Measurements from ENCODE around the gene FGD4. TPM values are rescaled to one million over a fixed set of nuclear protein-coding genes. Genes with fewer than 3 reads are reported as not detected.
A peak's percentile ranks its signal among the peaks of the same experiment; 100 is the strongest.
"Not testable (repeated sequence)": the region's sequence is repeated elsewhere in the genome, so short reads cannot be mapped to it uniquely, and the experiment has no call there.

FGD4 gene
- total RNA-seq, 1 experiment from 2014 or later = 2.2 TPM

GRCh38 chr12:32560520-32560919 is 161.2 kb downstream of the FGD4 start:
- no peak for DNase-seq (ENCODE audit: low spot score)

DNA sequence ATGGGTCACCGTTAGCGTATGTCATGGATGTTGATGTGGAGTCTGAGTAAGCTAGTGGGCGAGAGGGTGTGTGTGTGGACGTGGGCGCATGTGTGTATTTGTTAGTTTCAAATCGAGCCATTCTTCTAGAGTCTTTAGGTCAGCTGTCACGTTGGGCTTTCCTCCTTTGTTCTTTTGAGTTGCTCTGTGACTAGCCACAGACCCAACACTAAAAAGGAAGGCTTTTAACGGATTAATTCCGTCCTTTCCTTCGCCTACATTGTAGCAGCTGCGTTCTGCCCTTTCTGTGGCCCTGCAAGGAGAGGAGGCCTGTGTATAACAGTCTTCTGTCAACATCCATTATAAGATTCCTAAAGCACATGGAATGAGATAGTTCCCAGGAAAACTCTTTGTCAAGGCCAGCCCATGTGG is 162.6 kb downstream of the FGD4 start:
- no peak for DNase-seq (ENCODE audit: low spot score)

GRCh38 chr12:32562413-32562812 is 163.1 kb downstream of the FGD4 start:
- not testable (repeated sequence) for DNase-seq (ENCODE audit: low spot score)

DNA sequence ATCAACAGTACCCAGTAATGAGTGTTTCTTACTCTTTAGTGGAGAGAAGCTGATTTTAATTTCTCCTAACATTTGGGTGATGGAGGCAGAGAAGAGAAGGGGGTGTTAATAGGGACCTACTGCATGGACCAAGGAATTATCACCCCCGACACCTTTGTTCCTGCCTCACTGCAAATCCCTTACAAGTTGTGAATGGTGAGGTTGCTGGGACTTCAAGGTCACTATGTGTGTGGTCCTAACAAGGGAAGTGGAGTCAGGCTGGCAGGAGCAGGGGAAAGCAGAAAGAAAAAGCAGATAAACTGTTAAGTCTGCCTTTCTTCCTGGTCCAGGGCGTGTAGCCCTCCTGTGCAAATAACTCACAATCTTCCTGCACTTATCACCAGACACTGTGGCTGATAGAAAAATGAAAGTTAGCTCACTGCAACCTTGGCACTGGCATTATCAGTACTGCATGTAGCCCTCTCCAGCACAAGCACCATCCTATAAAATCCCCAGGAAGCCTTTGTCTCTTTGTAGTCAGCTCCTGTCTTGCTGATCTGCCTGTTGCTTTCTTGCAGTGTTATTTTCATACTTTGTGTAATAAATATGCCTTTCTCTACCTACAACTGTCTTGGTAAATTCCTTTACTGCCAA is 167.4 kb downstream of the FGD4 start:
- no peak for DNase-seq (ENCODE audit: low spot score)

- no peak for DNase-seq (ENCODE audit: low spot score)
Observed at GRCh38 chr12:32567296-32567674, 167.9 kb downstream of the FGD4 start.

DNA sequence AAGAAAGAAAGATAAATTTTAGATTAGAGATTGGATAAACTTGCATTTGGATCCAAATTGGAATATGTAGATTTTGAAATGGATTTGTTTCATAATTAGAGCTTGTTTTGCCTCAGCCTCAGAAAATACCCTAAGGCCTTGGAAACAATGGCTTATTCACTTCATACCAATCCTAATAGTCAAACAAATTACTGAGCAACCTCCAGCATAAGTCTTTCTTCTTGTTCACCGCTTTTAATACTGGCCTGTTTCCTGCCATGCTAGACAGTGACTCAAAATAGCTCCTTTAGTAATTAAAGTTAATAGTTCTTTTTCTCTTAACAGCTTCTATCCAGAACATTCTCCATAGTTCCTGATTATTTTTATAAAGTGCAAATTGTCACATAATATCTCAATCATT is 168.9 kb downstream of the FGD4 start:
- DNase-seq (ENCODE audit: low spot score) = peak; percentile 16

DNA sequence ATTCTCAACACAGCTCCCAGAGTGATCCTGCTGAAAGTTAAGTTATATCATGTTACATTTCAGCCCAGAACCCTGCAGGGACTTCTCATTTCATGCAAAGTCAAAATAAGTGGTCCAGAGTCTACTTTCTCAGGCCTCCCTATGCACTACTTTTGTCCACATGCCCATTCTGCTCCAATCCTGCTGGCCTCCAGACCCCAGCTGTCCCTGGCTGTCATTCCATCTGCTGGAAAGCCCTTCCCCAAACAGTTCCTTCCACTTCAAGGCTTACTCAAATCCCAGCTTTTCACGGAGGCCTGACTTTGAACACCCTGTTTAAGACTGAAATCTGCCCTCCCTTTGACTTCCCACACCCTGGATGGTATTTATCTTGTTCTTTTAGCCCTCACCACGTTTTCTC is 169.9 kb downstream of the FGD4 start:
- DNase-seq (ENCODE audit: low spot score) = no peak

DNA sequence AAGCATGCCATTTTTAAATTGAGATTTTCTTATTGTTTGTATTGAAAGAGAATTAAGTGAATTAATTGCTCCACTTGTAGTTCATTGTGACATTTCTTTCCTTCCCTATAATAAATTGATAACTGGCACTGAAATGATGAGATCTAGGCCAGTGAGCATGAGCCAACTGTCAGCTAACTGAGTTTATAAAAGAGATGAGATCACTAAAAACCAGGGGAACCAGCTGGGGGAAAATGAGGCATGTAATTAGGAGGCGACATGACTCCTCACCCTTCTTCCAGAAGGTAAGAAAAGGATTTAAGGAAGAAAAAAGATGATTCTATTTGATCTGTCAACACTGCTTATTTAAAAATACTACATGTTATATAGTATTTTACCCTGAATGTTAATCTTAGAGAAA is 175.2 kb downstream of the FGD4 start:
- no peak for DNase-seq (ENCODE audit: low spot score)

GRCh38 chr12:32577328-32577727 is 178.0 kb downstream of the FGD4 start:
- no peak for DNase-seq (ENCODE audit: low spot score)

GRCh38 chr12:32583534-32583933 is 184.2 kb downstream of the FGD4 start:
- no peak for DNase-seq (ENCODE audit: low spot score)

GRCh38 chr12:32585680-32586079 is 186.3 kb downstream of the FGD4 start:
- no peak for DNase-seq (ENCODE audit: low spot score)

DNA sequence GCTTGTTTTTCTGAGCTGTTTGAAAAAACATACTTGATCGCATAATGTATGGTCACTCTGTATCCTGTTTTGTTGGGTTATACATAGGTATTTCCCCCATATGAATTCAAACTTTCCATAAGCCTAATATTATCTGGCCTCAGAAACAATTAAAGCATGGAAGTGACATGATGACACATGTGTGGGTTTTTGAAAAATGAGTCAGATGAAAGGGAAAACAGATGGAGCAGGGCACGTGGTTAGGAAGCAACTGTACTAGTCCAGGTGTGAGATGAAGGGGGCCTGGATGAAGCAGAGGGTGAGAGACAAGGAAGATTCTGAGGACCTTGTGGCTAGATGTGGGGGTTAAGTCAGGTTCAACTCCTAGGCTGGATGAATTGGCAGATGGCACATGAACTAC is 187.0 kb downstream of the FGD4 start:
- peak; percentile 11 for DNase-seq (ENCODE audit: low spot score)

DNA sequence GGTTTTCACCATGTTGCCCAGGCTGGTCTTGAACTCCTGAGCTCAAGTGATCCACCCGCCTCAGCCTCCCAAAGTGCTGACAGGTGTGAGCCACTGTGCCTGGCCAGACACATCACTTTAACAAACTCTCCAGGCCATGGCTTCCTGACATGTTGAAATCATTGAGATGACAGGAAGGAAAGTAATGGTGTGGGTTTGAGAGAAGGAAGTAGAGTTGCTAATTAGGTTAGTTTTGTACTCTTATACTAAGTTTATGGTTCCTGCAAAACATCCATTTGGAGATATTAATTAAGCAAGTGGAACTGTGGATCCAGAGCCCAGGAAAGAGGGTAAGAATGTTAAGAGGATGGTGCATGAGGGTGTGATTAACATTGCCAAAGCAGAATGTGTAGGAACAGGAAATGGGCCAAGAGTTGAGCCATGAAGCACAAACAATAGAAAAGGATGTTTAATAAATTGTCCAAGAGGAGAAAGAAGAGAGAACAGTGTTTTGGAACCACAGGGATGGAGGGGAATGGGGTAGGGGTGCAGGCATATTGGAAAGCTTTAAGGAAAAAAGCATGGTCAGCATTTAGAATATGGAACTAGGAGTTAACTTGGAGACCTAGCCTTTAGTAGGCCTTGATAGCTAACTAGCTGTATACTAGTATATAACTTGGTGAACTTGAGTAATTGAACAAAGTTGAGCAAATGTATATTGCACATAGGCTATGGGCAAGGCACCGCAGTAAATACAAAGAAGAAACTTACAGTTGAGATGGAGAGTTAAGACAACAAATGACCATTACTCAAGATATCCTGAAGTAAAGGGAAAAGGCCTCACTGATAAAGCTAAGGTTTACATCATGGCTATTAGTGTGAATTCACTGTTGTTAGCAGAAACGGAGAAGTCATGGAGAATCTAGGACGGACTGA is 188.5 kb downstream of the FGD4 start:
- DNase-seq (ENCODE audit: low spot score) = no peak

GRCh38 chr12:32588604-32589003 is 189.2 kb downstream of the FGD4 start:
- DNase-seq (ENCODE audit: low spot score) = no peak

DNA sequence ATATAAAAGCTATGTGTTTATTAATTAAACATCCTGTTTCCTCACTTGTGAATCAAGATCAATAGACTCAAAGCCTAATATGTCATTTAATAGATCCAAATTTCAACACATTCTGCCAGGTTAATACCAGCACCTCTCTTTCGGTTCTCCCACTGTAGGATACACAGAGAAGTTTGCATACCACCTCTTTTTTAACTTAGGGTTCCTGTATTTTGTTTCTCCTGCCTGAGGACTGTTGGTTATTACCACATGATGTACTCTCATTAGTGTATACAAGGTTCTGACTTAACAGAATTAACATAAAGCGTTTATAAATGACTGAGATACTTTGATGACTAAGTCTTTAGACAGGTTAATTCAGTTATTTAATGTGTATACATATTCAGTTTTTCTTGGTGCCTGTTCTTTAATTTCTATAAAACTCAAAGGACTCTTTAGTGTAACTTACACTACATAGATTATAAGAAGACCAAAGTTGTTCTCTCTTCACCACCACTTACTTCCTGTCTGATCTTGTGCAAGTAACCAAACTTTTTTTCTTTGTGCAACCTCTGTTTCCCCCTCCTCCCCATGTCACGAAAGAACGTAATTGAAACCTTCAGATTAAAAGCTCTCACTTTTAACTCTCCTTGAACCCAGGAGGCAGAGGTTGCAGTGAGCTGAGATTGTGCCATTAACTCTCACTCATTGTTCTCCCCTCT is 190.0 kb downstream of the FGD4 start:
- no peak for DNase-seq (ENCODE audit: low spot score)

GRCh38 chr12:32595251-32595650 is 195.9 kb downstream of the FGD4 start:
- DNase-seq (ENCODE audit: low spot score) = peak; percentile 73

- DNase-seq (ENCODE audit: low spot score) = no peak
Observed at GRCh38 chr12:32596030-32596429, 196.7 kb downstream of the FGD4 start.

DNA sequence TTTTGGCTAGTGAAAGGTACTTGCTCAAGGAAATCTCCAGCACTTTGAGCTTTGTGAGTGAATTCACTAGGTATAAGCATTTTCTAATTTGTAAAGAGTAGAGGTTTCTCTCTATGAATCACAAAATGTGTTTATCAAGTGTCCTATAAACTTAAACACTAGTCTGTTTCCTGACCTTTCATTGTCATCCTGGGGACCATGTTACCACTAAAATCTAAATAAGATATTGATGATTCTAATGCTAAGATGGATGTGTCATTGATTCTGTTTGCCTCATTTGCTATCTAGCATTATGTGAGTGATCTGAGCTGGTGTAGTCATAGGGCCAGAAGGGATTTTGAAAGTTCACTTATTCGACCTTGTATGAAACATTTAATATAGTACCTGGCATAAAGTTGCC is 199.3 kb downstream of the FGD4 start:
- no peak for DNase-seq (ENCODE audit: low spot score)

- no peak for DNase-seq (ENCODE audit: low spot score)
Observed at GRCh38 chr12:32600681-32601080, 201.3 kb downstream of the FGD4 start.

DNA sequence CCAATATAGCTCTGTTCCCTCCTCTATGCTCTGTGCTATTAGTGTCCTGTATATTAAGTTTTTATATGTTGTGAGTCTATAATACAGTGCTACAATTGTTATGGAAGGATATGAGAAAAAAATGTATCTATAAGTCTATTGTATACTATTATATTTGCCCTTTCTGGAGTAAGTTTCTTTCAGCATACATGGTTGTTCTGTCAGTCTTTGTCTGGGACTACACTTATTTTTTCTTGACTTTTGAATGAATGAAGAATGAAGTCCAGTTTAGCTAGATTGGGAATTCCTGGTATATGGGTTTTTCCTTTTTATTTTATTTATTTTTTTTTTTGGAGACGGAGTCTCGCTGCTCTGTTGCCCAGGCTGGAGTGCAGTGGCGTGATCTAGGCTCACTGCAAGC is 203.7 kb downstream of the FGD4 start:
- no peak for DNase-seq (ENCODE audit: low spot score)

DNA sequence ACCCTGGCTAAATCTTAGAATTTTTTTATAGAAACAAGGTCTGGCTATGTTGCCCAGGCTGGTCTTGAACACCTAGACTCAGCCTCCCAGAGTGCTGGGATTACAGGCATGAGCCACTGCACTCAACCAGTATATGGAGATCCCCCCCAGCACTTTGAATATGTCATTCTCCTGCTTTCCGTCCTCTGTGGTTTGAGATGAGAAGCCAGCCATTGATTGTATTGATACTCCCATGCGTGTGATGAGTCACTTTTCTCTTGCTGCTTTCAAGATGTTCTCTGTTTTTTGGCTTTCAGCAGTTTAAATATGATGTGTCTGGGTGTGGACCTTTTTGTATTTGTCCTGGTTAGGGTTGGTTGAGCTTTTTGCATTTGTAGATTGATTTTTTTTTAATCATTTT is 204.5 kb downstream of the FGD4 start:
- DNase-seq (ENCODE audit: low spot score) = no peak

- no peak for DNase-seq (ENCODE audit: low spot score)
Observed at GRCh38 chr12:32604565-32604964, 205.2 kb downstream of the FGD4 start.
